Inflammatory macrophage treated with lipopolysaccharide for 4 hours (primary cell): ENCODE data around the gene FRRS1.
A peak's percentile ranks its signal among the peaks of the same experiment; 100 is the strongest.

Experiments
- DNase-seq: peaks from one replicate; pipeline ENCODE4 v3.0.0-alpha.2; 2020

Gene FRRS1

GRCh38 chr1:99764909-99765308, 1.5 kb downstream of the FRRS1 start:
- DNase-seq: no peak

GRCh38 chr1:99764439-99764838, 2.0 kb downstream of the FRRS1 start:
- no peak for DNase-seq

GRCh38 chr1:99763956-99764355, 2.5 kb downstream of the FRRS1 start:
- no peak for DNase-seq

GRCh38 chr1:99761774-99762173, 4.7 kb downstream of the FRRS1 start:
- DNase-seq: no peak

GRCh38 chr1:99759518-99760160, 6.8 kb downstream of the FRRS1 start:
- no peak for DNase-seq

- DNase-seq: peak; percentile 45
Measured at GRCh38 chr1:99758686-99759517, 7.5 kb downstream of the FRRS1 start.

- DNase-seq: peak; percentile 81
Measured at GRCh38 chr1:99758073-99758511, 8.3 kb downstream of the FRRS1 start.

GRCh38 chr1:99756598-99756997, 9.8 kb downstream of the FRRS1 start:
- DNase-seq: peak; percentile 38

- peak; percentile 16 for DNase-seq
Measured at GRCh38 chr1:99755664-99756063, 10.8 kb downstream of the FRRS1 start.

GRCh38 chr1:99754697-99755096, 11.7 kb downstream of the FRRS1 start:
- DNase-seq: no peak

GRCh38 chr1:99754055-99754626, 12.3 kb downstream of the FRRS1 start:
- no peak for DNase-seq

- no peak for DNase-seq
Measured at GRCh38 chr1:99751877-99752504, 14.4 kb downstream of the FRRS1 start.

- no peak for DNase-seq
Measured at GRCh38 chr1:99749504-99750347, 16.7 kb downstream of the FRRS1 start.

- DNase-seq: no peak
Measured at GRCh38 chr1:99748419-99748818, 18.0 kb downstream of the FRRS1 start.

- DNase-seq: no peak
Measured at GRCh38 chr1:99745684-99746083, 20.8 kb downstream of the FRRS1 start.

GRCh38 chr1:99745061-99745460, 21.4 kb downstream of the FRRS1 start:
- no peak for DNase-seq

- DNase-seq: no peak
Measured at GRCh38 chr1:99740141-99740540, 26.3 kb downstream of the FRRS1 start.

GRCh38 chr1:99738858-99739465, 27.5 kb downstream of the FRRS1 start:
- DNase-seq: no peak

- no peak for DNase-seq
Measured at GRCh38 chr1:99737016-99737415, 29.4 kb downstream of the FRRS1 start.

- DNase-seq: no peak
Measured at GRCh38 chr1:99735852-99736251, 30.6 kb downstream of the FRRS1 start.

GRCh38 chr1:99731384-99731783, 35.1 kb downstream of the FRRS1 start:
- no peak for DNase-seq
